ENCODE data around the gene ADCY10.

GRCh38 chr1:167940264-167940663 lies 26.3 kb upstream of the ADCY10 start:
- TF ChIP-seq RBM22 (IDR thresholded peaks at IDR 0.05; ENCODE audit: low read depth, low read length, poor library complexity, severe bottlenecking) (no peak), ELK1 (CRISPR knock-in tag; IDR thresholded peaks at IDR 0.05) (no peak), REST (IDR thresholded peaks at IDR 0.05; ENCODE audit: borderline replicate concordance) (no peak), REST (CRISPR knock-in tag; IDR thresholded peaks at IDR 0.05; ENCODE audit: low read depth) (no peak), CTCF (IDR thresholded peaks at IDR 0.05 in 2 of 3, conservative IDR thresholded peaks at IDR 0.05 in 1 of 3; ENCODE audit: insufficient read depth in 2 of 3, low read depth in 1 of 3, low read length in 3 of 3) (no peak)
